GM12878 (cell line): Measurements from ENCODE around the gene KIF21A. TPM values are rescaled to one million over a fixed set of nuclear protein-coding genes. Genes with fewer than 3 reads are reported as not detected.

Experiments used
- ATAC-seq: fragments of 200-7000 bp; cut with Tn5 transposase; 3 replicates; pipeline ENCODE4 v1.9.1; 2020; ENCODE audit warnings: mild to moderate bottlenecking, moderate library complexity
- BruUV-seq: library from RNA; stranded (reverse); fragments of 400-500 nt; replicated peaks from 2 replicates; lab custom pipeline; 2021; lab: Mats Ljungman, UMichigan
- CTCF ChIA-PET: fragments of 300-600 bp; sonication (Branson Sonifier 250); formaldehyde crosslinking; extraction: SDS; loops from one replicate; lab custom pipeline; 2021; ENCODE audit warnings: inconsistent platforms; lab: Yijun Ruan, JAX
- POLR2A ChIA-PET: fragments of 350-600 bp; formaldehyde crosslinking; extraction: SDS; loops from one replicate; lab custom pipeline; 2021; ENCODE audit warnings: inconsistent platforms; lab: Charles Lee
- RAD21 ChIA-PET: fragments of 300-600 bp; sonication (Branson Sonifier 250); formaldehyde crosslinking; loops from one replicate; lab custom pipeline; 2023; ENCODE audit warnings: antibody characterized with exemption; ENCODE audit not compliant: unreplicated experiment; lab: Charles Lee
- SMC1A ChIA-PET: fragments of 300-600 bp; sonication (Branson Sonifier 250); formaldehyde crosslinking; loops from one replicate; lab custom pipeline; 2023; ENCODE audit not compliant: unreplicated experiment, uncharacterized antibody; lab: Charles Lee
- DNase-seq: peaks from one replicate; pipeline ENCODE4 v3.0.0-alpha.2; 2011; ENCODE audit warnings: low read depth, low spot score
- FAIRE-seq: peaks from 3 replicates; lab custom pipeline; 2011; peaks lifted over from hg19 to GRCh38; lab: Jason Lieb, UNC
- H2AFZ ChIP-seq: 2 replicates; pipeline ENCODE4 v1.6.0; 2011; ENCODE audit warnings: low read depth, low read length, control low read depth; ENCODE audit not compliant: control insufficient read depth
- H3K27ac ChIP-seq: 2 replicates; pipeline ENCODE4 v1.5.1; 2011; ENCODE audit warnings: control low read depth; ENCODE audit not compliant: control insufficient read depth, insufficient read depth
- H3K27me3 ChIP-seq, 2 experiments: replicated peaks in 1 of 2; 2 replicates each; pipeline versions ENCODE4 v1.6.0 to v1.6.1; 2011; ENCODE audit warnings: low read length in 1 of 2; ENCODE audit not compliant: control insufficient read depth in 2 of 2, insufficient read depth in 2 of 2
- H3K36me3 ChIP-seq, 2 experiments: 2 replicates each; pipeline ENCODE4 v1.5.1; 2011; ENCODE audit warnings: low read length in 1 of 2; ENCODE audit not compliant: control insufficient read depth in 2 of 2, insufficient read depth in 2 of 2
- H3K4me1 ChIP-seq: 2 replicates; pipeline ENCODE4 v1.6.1; 2011; ENCODE audit warnings: mild to moderate bottlenecking, low read length, moderate library complexity, mixed read lengths; ENCODE audit not compliant: control insufficient read depth, insufficient read depth
- H3K4me2 ChIP-seq: 2 replicates; pipeline ENCODE4 v1.6.0; 2011; ENCODE audit warnings: control low read depth; ENCODE audit not compliant: control insufficient read depth, insufficient read depth
- H3K4me3 ChIP-seq: fragments of 200-600 bp; sonication (generic); 2 replicates; pipeline ENCODE4 v1.5.1; 2016
- H3K79me2 ChIP-seq: 2 replicates; pipeline ENCODE4 v1.6.0; 2011; ENCODE audit warnings: low read length; ENCODE audit not compliant: control insufficient read depth, insufficient read depth
- H3K9ac ChIP-seq: 2 replicates; pipeline ENCODE4 v1.8.0; 2011; ENCODE audit warnings: low read length, control low read depth, mixed read lengths; ENCODE audit not compliant: control insufficient read depth, insufficient read depth
- H3K9me3 ChIP-seq: replicated peaks from 3 replicates; pipeline ENCODE4 v1.5.1; 2011; ENCODE audit warnings: mild to moderate bottlenecking, low read length; ENCODE audit not compliant: control insufficient read depth, insufficient read depth
- H4K20me1 ChIP-seq: 2 replicates; pipeline ENCODE4 v1.6.0; 2011; ENCODE audit not compliant: control insufficient read depth, insufficient read depth
- CREB1 ChIP-seq: IDR thresholded peaks from 2 replicates; pipeline ENCODE4 v1.6.1; 2012; ENCODE audit warnings: low read depth, mild to moderate bottlenecking, inconsistent platforms
- ELK1 ChIP-seq: IDR thresholded peaks from 2 replicates; pipeline ENCODE4 v1.6.1; 2012; ENCODE audit warnings: low read depth, low read length, improper control_type of control experiment
- GABPA ChIP-seq: IDR thresholded peaks from 2 replicates; pipeline ENCODE4 v1.6.1; 2014; ENCODE audit warnings: antibody characterized with exemption, low read depth, mild to moderate bottlenecking, inconsistent platforms
- HDAC6 ChIP-seq: fragments of 200-600 bp; sonication (generic); IDR thresholded peaks from one replicate; pipeline ENCODE4 v1.8.0; 2017; ENCODE audit warnings: antibody characterized with exemption; ENCODE audit not compliant: unreplicated experiment
- IRF4 ChIP-seq: IDR thresholded peaks from 2 replicates; pipeline ENCODE4 v1.6.1; 2011; ENCODE audit warnings: low read depth, low read length
- MYB ChIP-seq: fragments of 150-350 bp; IDR thresholded peaks from 2 replicates; pipeline ENCODE4 v1.6.1; 2014; ENCODE audit warnings: mild to moderate bottlenecking, low read depth, low read length, borderline replicate concordance
- NBN ChIP-seq: fragments of 450-650 bp; IDR thresholded peaks from 2 replicates; pipeline ENCODE4 v1.6.1; 2016
- RCOR1 ChIP-seq: conservative IDR thresholded peaks from 2 replicates; pipeline ENCODE4 v1.6.1; 2012; ENCODE audit warnings: low read depth, low read length, improper control_type of control experiment
- RFX5 ChIP-seq: IDR thresholded peaks from 2 replicates; pipeline ENCODE4 v1.6.1; 2011; ENCODE audit warnings: low read depth, low read length, improper control_type of control experiment
- SP1 ChIP-seq: IDR thresholded peaks from one replicate; pipeline ENCODE4 v1.6.1; 2011; ENCODE audit warnings: low read depth, low read length
- SUZ12 ChIP-seq: fragments of 200-600 bp; sonication (generic); IDR thresholded peaks from one replicate; pipeline ENCODE4 v1.6.1; 2018; ENCODE audit warnings: antibody characterized with exemption, mild to moderate bottlenecking; ENCODE audit not compliant: unreplicated experiment
- TCF7 ChIP-seq: IDR thresholded peaks from 2 replicates; pipeline ENCODE4 v1.6.1; 2014; ENCODE audit warnings: antibody characterized with exemption, borderline replicate concordance
- ZNF592 ChIP-seq: fragments of 450-650 bp; IDR thresholded peaks from 2 replicates; pipeline ENCODE4 v1.6.1; 2017; ENCODE audit warnings: mild to moderate bottlenecking, moderate library complexity
- WGBS: methylation state at CpG from one replicate; pipeline ENCODE4 v1.1.6; 2016; ENCODE audit warnings: low lambda C conversion rate; ENCODE audit not compliant: insufficient replicate concordance, insufficient coverage; ENCODE audit errors: missing lambda C conversion rate; 5-methylcytosine and 5-hydroxymethylcytosine counted together
- in situ Hi-C: fragments of 300-500 bp; cut with MboI; formaldehyde crosslinking; loops from 9 replicates; pipeline ENCODE4 v1.14.3; 2018; ENCODE audit warnings: mixed read lengths
- intact Hi-C: fragments of 100-400 bp; cut with micrococcal nuclease; formaldehyde crosslinking; loops from one replicate; pipeline ENCODE4 v1.14.2; 2022; ENCODE audit not compliant: unreplicated experiment
- polyA plus RNA-seq, 11 experiments: library from polyadenylated mRNA; depleted of rRNA in 4 of 11; unstranded in 6 of 11; stranded (reverse) in 5 of 11; fragments of >200 nt; fragmentation: Nextera tagmentation in 4 of 11; fragmentation: Illumina TruSeq in 1 of 11; extraction: Ambion mirVana in 4 of 11; extraction: Trizol in 1 of 11; gene quantifications; 1 replicate in 1 of 11; 2 replicates in 10 of 11; pipeline versions ENCODE4 v1.2.1 to v1.2.3, GENCODE V29; 2011 to 2016; ENCODE audit warnings: inconsistent platforms in 2 of 11, missing spikeins in 2 of 11, low read depth in 1 of 11
- total RNA-seq, 4 experiments: library from RNA; depleted of rRNA in 3 of 4; stranded (reverse); fragments of >200 nt in 3 of 4; fragmentation: Illumina TruSeq in 1 of 4; extraction: Trizol in 1 of 4; gene quantifications; 2 replicates each; pipeline versions ENCODE4 v1.2.1 to v1.2.3, GENCODE V29; 2013 to 2021

Gene KIF21A
- total and polyA plus RNA-seq, 10 of the 15 experiments (the other 5 are each of a cell fraction or from before 2014, with no cell fraction given), result 21.3 to 42.1 (median 24.5) TPM

- no peaks in the 10 kb centered on the region for H4K20me1 ChIP-seq
- no peak overlapping the region for H3K4me2 ChIP-seq
- no TSS peak for BruUV-seq
- ATAC-seq (no peak), FAIRE-seq (peak; percentile 56), DNase-seq (no peak)
- H3K79me2 ChIP-seq, result no peaks in the 10 kb centered on the region
- intact Hi-C loops, result no loop called here
- CTCF ChIA-PET, result no interaction called here
- no peaks in the 10 kb centered on the region for H3K27me3 ChIP-seq
- in situ Hi-C loops, result loop anchor here (25.0 kb wide), 1 partner anchor 92 kb away; the partner anchor contains the start of gene KIF21A
- H3K4me3 ChIP-seq, result no peak overlapping the region
- no peak for TF ChIP-seq IRF4
- TF ChIP-seq RCOR1, result no peak
- SMC1A ChIA-PET, result no interaction called here
- RAD21 ChIA-PET, result no interaction called here
- no peak overlapping the region for H3K9ac ChIP-seq
- H2AFZ ChIP-seq, result no peak overlapping the region
- no peak overlapping the region for H3K27ac ChIP-seq
- no peaks in the 10 kb centered on the region for H3K36me3 ChIP-seq
- 94% methylated on average over 2 of the region's 2 CpGs for WGBS
- H3K4me1 ChIP-seq, result peaks cover 5% of the 10 kb centered on the region; the same call in 1 of the 2 replicates
- POLR2A ChIA-PET, result no interaction called here
- no peaks in the 10 kb centered on the region for H3K9me3 ChIP-seq
Measured at GRCh38 chr12:39344926-39345325, 98.0 kb downstream of the KIF21A start.

GRCh38 chr12:39343665-39344064 lies 99.3 kb downstream of the KIF21A start:
- intact Hi-C loops (no loop called here), in situ Hi-C loops (loop anchor here (25.0 kb wide), 1 partner anchor 94 kb away; the partner anchor contains the start of gene KIF21A)
- no peak for DNase-seq
- Histone ChIP-seq H3K36me3 (no peaks in the 10 kb centered on the region), H3K27ac (no peak overlapping the region), H2AFZ (no peak overlapping the region), H3K79me2 (no peaks in the 10 kb centered on the region), H3K9ac (no peak overlapping the region), H3K4me2 (no peak overlapping the region), H3K9me3 (no peaks in the 10 kb centered on the region), H3K4me1 (peaks cover 5% of the 10 kb centered on the region; the same call in 1 of the 2 replicates), H4K20me1 (no peaks in the 10 kb centered on the region), H3K4me3 (no peak overlapping the region), H3K27me3 (no peaks in the 10 kb centered on the region)
- ChIA-PET SMC1A (interaction anchor here (0.9 to 2.1 kb wide), 4 partner anchors 10 to 327 kb away, joined by 3 to 8 read pairs (median 5); no protein-coding TSS in a partner anchor), CTCF (interaction anchor here (0.9 to 1.2 kb wide), 2 partner anchors 12 to 263 kb away, joined by 3 read pairs; no protein-coding TSS in a partner anchor), POLR2A (no interaction called here), RAD21 (interaction anchor here (1.1 to 1.2 kb wide), 2 partner anchors 21 kb away, joined by 3 to 5 read pairs; no protein-coding TSS in a partner anchor)
- 97% methylated on average over 4 of the region's 4 CpGs for WGBS
- TF ChIP-seq RFX5, result no peak
- no peak for TF ChIP-seq TCF7
- no peak for TF ChIP-seq SP1
- no peak for TF ChIP-seq CREB1
- TF ChIP-seq HDAC6, result no peak
- TF ChIP-seq SUZ12, result no peak
- TF ChIP-seq GABPA, result no peak
- no peak for TF ChIP-seq ZNF592
- no peak for TF ChIP-seq ELK1
- no peak for TF ChIP-seq NBN
- TF ChIP-seq MYB, result no peak
- no TSS peak for BruUV-seq
- ATAC-seq, result no peak
- no peak for FAIRE-seq
